ENCODE data around the gene TRIM64C. TPM values are rescaled to one million over a fixed set of nuclear protein-coding genes. Genes with fewer than 3 reads are reported as not detected.
"Not testable (repeated sequence)": the region's sequence is repeated elsewhere in the genome, so short reads cannot be mapped to it uniquely, and the experiment has no call there.

Gene TRIM64C, protein sequence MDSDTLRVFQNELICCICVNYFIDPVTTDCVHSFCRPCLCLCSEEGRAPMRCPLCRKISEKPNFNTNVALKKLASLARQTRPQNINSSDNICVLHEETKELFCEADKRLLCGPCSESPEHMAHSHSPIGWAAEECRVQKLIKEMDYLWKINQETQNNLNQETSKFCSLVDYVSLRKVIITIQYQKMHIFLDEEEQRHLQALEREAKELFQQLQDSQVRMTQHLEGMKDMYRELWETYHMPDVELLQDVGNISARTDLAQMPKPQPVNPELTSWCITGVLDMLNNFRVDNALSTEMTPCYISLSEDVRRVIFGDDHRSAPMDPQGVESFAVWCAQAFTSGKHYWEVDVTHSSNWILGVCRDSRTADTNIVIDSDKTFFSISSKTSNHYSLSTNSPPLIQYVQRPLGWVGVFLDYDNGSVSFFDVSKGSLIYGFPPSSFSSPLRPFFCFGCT
- not detected in 3 replicates for total RNA-seq
- long read RNA-seq = 0 reads

DNA sequence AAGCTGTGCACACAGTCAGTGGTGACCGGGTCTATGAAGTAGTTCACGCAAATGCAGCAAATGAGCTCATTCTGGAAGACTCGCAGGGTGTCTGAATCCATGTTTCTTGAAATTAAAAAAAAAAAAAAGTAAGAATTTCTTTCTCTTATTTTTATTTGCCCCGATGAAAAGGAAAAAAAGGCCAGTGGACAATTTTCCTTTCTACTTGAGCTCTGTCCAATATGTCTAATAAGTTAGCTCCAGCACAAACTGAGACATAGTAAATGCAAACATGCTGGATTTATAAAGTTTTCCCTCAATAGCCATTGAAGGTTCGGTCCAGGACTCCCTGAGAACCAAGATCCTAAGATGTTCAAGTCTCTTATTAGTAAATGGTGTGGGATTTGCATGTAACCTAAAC lies at the start of gene TRIM64C:
TSS of gene TRIM64C (minus strand) at position 101 of the 400 bp plus-strand sequence. CDS start at position 101, 0 bp downstream.
- not testable (repeated sequence) for DNase-seq (ENCODE audit: low spot score); H3K36me3 Mint-ChIP-seq (ENCODE audit: low read depth)
- peaks cover 13% of the 10 kb centered on the region for H3K9me3 Mint-ChIP-seq (ENCODE audit: low read depth)

DNA sequence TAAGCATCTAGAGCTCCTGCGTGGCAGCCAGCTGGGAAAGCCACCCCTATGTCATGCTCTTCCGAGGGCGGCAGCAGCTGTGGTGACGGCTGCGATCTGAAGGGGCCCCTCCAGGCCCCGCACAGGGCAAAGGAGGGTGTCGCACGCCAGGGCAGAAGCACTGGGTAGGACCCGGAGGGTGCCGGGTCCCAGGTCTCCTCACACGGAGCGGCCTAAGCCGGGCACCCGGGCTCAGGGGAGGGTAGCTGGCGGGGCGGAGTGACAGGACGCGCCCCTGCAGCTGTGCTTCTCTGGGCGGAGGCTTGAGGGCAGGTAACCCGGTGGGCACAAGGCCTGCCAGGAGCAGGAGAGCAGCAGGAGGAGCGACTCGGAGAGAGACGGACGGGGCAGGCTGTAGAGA lies 43.4 kb upstream of the TRIM64C start:
- not testable (repeated sequence) for H3K36me3 Mint-ChIP-seq (ENCODE audit: low read depth)

More for the DNA sequence above, at the start of gene TRIM64C:
- H3K4me3 Mint-ChIP-seq (ENCODE audit: unreplicated experiment); H3K27me3 Mint-ChIP-seq (ENCODE audit: low read depth); H3K4me1 Mint-ChIP-seq (ENCODE audit: low read depth); H3K27ac Mint-ChIP-seq (ENCODE audit: unreplicated experiment): not testable (repeated sequence)

DNA sequence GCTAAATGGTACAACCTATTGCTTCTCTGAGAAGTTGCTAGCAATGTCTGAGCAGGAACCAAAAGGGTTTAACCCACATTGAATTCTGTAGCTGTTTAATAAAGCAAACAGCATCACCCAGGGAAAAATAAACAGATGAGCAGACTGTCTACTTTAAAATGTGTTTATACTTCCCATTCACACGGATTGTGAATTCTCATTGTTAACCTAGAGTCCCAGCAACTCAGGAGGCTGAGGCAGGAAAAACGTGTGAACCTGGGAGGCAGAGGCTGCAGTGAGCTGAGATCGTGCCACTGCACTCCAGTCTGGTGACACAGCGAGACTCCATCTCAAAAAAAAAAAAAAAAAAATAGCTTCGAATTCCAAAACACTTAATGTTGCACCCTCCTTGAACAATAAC lies 11.0 kb upstream of the TRIM64C start:
- not testable (repeated sequence) for H3K36me3 Mint-ChIP-seq (ENCODE audit: low read depth); H3K4me1 Mint-ChIP-seq (ENCODE audit: low read depth); H3K27ac Mint-ChIP-seq (ENCODE audit: unreplicated experiment); H3K27me3 Mint-ChIP-seq (ENCODE audit: low read depth); DNase-seq (ENCODE audit: low spot score); H3K4me3 Mint-ChIP-seq (ENCODE audit: unreplicated experiment)
- peaks cover 24% of the 10 kb centered on the region for H3K9me3 Mint-ChIP-seq (ENCODE audit: low read depth)

More for the DNA sequence above, 43.4 kb upstream of the TRIM64C start:
- H3K27me3 Mint-ChIP-seq (ENCODE audit: low read depth); H3K27ac Mint-ChIP-seq (ENCODE audit: unreplicated experiment); H3K4me3 Mint-ChIP-seq (ENCODE audit: unreplicated experiment); H3K4me1 Mint-ChIP-seq (ENCODE audit: low read depth): not testable (repeated sequence)
- H3K9me3 Mint-ChIP-seq (ENCODE audit: low read depth) = peaks cover 30% of the 10 kb centered on the region
- DNase-seq (ENCODE audit: low spot score) = peak; percentile 82

DNA sequence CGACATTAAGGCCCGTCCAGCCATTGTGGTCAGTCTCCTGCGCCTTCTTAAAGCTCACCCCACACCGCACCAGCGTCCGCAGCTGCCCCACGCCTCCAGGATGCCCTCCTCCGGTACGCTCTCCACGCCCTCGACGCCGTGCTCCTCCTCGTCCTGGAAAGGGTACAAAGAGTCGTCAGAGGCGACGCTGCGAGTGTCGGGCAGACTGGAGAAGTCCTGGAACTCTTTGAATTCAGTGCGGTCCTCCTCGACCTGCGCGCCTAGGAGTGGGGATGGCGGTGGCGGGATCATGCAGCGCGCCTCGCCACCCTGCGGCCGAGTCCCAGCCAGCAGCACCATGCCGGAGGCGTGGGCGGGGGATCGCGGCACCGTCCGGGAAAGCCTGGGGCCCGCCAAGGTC lies 9.1 kb downstream of the TRIM64C start:
- not testable (repeated sequence) for H3K4me3 Mint-ChIP-seq (ENCODE audit: unreplicated experiment); H3K27ac Mint-ChIP-seq (ENCODE audit: unreplicated experiment); H3K4me1 Mint-ChIP-seq (ENCODE audit: low read depth); H3K36me3 Mint-ChIP-seq (ENCODE audit: low read depth); H3K27me3 Mint-ChIP-seq (ENCODE audit: low read depth); DNase-seq (ENCODE audit: low spot score)
- H3K9me3 Mint-ChIP-seq (ENCODE audit: low read depth) = peaks cover 16% of the 10 kb centered on the region

DNA sequence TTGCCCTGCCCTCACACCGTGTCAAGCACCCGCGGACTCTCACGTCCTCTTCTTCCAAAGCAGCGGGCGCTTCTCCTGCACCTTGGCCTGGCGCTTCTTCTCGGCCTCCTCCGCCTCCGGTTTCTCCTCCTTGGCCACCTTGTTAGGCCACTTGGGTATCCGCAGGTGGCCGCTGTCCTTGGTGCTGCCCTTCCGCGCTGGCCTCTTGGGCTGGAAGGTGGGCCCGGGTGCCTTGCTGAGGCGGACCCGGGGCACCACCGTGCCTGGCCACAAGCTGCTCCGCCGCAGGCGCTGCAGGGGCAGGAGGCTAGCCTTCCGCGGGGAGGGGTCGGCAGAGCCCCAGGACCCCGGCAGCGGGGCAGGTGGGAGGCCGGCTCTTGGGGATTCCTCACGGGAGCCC lies 10.7 kb downstream of the TRIM64C start:
- not testable (repeated sequence) for H3K27ac Mint-ChIP-seq (ENCODE audit: unreplicated experiment); H3K4me3 Mint-ChIP-seq (ENCODE audit: unreplicated experiment); H3K36me3 Mint-ChIP-seq (ENCODE audit: low read depth); H3K27me3 Mint-ChIP-seq (ENCODE audit: low read depth); DNase-seq (ENCODE audit: low spot score); H3K4me1 Mint-ChIP-seq (ENCODE audit: low read depth)
- H3K9me3 Mint-ChIP-seq (ENCODE audit: low read depth) = peaks cover 22% of the 10 kb centered on the region

DNA sequence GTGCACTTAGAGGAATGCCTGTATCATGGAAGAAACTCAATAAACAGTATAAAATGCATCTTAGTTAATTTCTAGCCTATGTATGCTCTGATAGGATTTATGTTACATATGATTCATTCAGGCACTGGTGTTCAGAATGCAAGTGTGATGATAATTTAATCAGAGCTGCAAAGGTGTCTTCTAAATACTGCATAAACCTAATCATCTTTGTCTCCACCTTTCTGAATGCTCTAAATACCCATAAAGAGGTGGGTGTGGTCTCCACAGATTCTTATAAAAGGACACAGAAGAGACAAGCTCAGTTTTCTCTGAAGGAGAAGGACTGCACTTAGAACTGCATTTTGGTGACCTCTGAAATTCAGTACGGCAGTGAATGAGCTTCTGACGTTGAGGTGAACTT lies 30.4 kb downstream of the TRIM64C start, which contains the start of gene TRIM49B:
TSS of gene TRIM49B (plus strand) at position 301 of the 400 bp plus-strand sequence. CDS start 2,777 bp downstream, outside the sequence.
- H3K27ac Mint-ChIP-seq (ENCODE audit: unreplicated experiment); H3K4me1 Mint-ChIP-seq (ENCODE audit: low read depth); H3K36me3 Mint-ChIP-seq (ENCODE audit: low read depth); H3K27me3 Mint-ChIP-seq (ENCODE audit: low read depth); H3K4me3 Mint-ChIP-seq (ENCODE audit: unreplicated experiment); DNase-seq (ENCODE audit: low spot score): not testable (repeated sequence)
- peaks cover 11% of the 10 kb centered on the region for H3K9me3 Mint-ChIP-seq (ENCODE audit: low read depth)

Other genes with a start within 250 kb of the TRIM64C start
- gene TRIM51G, start 75.2 kb downstream of the TRIM64C start, total RNA-seq = not detected in 3 replicates
- not detected in 3 replicates for gene TRIM49B, start 30.3 kb downstream of the TRIM64C start, total RNA-seq
- gene FOLH1, start 149.5 kb upstream of the TRIM64C start, total RNA-seq = not detected in 3 replicates